Progenitor cell of endocrine pancreas (in vitro differentiated cells): Measurements from ENCODE around the gene SCYL1. TPM values are rescaled to one million over a fixed set of nuclear protein-coding genes. Genes with fewer than 3 reads are reported as not detected.

ENCODE experiments used
- DNase-seq: peaks from one replicate; pipeline ENCODE4 v3.0.0; 2021; ENCODE audit warnings: low spot score; ENCODE audit not compliant: unreplicated experiment
- H3K27ac Mint-ChIP-seq: 2 replicates; pipeline ENCODE4 v1.8.0; 2021; ENCODE audit warnings: mild to moderate bottlenecking, moderate library complexity, mixed read lengths
- H3K27me3 Mint-ChIP-seq: 2 replicates; pipeline ENCODE4 v1.8.0; 2021; ENCODE audit warnings: mixed read lengths
- H3K36me3 Mint-ChIP-seq: 2 replicates; pipeline ENCODE4 v1.8.0; 2022; ENCODE audit warnings: mixed read lengths; ENCODE audit not compliant: insufficient read depth
- H3K4me1 Mint-ChIP-seq: 2 replicates; pipeline ENCODE4 v1.8.0; 2021; ENCODE audit warnings: low read depth, mixed read lengths
- H3K4me3 Mint-ChIP-seq: 2 replicates; pipeline ENCODE4 v1.8.0; 2021; ENCODE audit warnings: low read depth, mild to moderate bottlenecking, moderate library complexity, mixed read lengths
- H3K9me3 Mint-ChIP-seq: 2 replicates; pipeline ENCODE4 v1.8.0; 2021; ENCODE audit warnings: low read depth, mixed read lengths
- CTCF ChIP-seq: fragments of 200-600 bp; sonication (generic); IDR thresholded peaks from one replicate; pipeline ENCODE4 v1.5.0; 2021; ENCODE audit warnings: antibody characterized with exemption, mild to moderate bottlenecking; ENCODE audit not compliant: unreplicated experiment
- total RNA-seq: library from RNA; stranded (reverse); gene quantifications from 2 replicates; pipeline ENCODE4 v1.2.1, GENCODE V29; 2021

The SCYL1 gene
- total RNA-seq, 1 donor from 2014 or later, result 61.4 TPM

DNA sequence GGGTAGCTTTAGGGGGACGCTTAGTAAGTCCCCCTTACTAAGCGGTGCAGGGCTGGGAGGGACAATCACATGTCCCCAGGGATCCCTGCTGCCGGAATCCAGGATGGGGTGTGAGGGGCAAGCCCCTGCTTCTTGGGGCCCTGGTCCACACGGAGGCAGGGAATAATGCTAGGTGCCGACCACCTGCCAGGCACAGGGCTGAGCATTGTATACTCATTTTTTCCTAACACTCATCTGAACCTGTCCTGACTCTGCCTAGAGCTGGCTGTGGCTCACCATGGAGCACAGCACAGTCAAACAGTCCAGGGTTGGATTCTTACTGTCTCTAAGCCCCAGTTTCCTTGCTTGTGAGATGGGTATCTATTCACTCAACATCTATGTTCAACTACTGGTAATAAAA, 34.7 kb downstream of the SCYL1 start:
- Mint-ChIP-seq H3K4me1 (peaks cover 12% of the 10 kb centered on the region), H3K36me3 (no peaks in the 10 kb centered on the region), H3K27me3 (peaks cover 37% of the 10 kb centered on the region), H3K4me3 (peak overlapping the region; percentile 41), H3K9me3 (no peaks in the 10 kb centered on the region), H3K27ac (peak overlapping the region; percentile 78)
- DNase-seq, result no peak
- no peak for TF ChIP-seq CTCF

GRCh38 chr11:65559951-65560537, 35.2 kb downstream of the SCYL1 start:
- TF ChIP-seq CTCF, result no peak
- no peaks in the 10 kb centered on the region for H3K9me3 Mint-ChIP-seq
- H3K36me3 Mint-ChIP-seq, result no peaks in the 10 kb centered on the region
- peaks cover 32% of the 10 kb centered on the region for H3K27me3 Mint-ChIP-seq
- no peak for DNase-seq
- peaks cover 12% of the 10 kb centered on the region for H3K4me1 Mint-ChIP-seq
- no peak overlapping the region for H3K27ac Mint-ChIP-seq
- no peak overlapping the region for H3K4me3 Mint-ChIP-seq

- no peak for DNase-seq
- H3K36me3 Mint-ChIP-seq, result no peaks in the 10 kb centered on the region
- no peak overlapping the region for H3K4me3 Mint-ChIP-seq
- no peaks in the 10 kb centered on the region for H3K9me3 Mint-ChIP-seq
- no peak for TF ChIP-seq CTCF
- H3K27ac Mint-ChIP-seq, result no peak overlapping the region
- peaks cover 27% of the 10 kb centered on the region for H3K27me3 Mint-ChIP-seq
- H3K4me1 Mint-ChIP-seq, result peaks cover 12% of the 10 kb centered on the region
Measured at GRCh38 chr11:65560555-65561418, 35.9 kb downstream of the SCYL1 start.

DNA sequence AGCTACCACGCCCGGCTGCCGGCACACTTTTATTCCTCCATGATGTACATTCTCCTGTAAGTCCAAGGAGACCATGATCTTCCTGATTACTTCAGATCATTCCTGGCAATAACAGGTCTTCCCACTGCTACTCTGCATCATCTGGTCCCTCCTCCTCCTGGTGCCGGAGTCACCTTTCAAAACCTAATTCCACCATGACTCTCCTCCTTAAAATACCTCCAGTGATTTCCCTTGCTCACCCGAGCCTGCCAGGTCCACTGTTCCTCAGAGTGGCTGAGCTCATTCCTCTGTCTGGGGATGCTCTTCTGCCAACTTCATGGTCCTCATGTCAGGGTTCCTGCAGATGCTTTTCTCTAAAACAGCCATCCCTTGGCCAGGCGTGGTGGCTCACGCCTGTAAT, 37.1 kb downstream of the SCYL1 start:
- Mint-ChIP-seq H3K4me1 (peaks cover 11% of the 10 kb centered on the region), H3K36me3 (no peaks in the 10 kb centered on the region), H3K27me3 (peaks cover 19% of the 10 kb centered on the region), H3K27ac (no peak overlapping the region), H3K9me3 (no peaks in the 10 kb centered on the region), H3K4me3 (no peak overlapping the region)
- no peak for DNase-seq
- no peak for TF ChIP-seq CTCF

DNA sequence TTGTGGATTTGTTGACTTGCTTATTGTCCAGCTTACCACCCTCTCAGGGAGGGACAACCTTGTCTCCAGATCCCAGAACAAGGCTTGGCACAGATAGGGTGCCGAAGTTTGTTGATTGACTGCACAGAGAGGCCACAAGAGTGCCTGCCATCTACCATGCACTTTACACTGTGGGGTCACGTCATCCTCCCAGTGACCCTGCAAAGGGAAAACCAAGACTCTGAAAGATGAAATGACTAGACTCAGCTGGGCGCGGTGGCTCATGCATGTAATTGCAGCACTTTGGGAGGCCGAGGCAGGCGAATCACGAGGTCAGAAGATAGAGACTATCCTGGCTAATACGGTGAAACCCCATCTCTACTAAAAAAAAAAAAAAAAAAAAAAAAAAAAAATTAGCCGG, 37.9 kb downstream of the SCYL1 start:
- no peak for DNase-seq
- peaks cover 6% of the 10 kb centered on the region for H3K4me1 Mint-ChIP-seq
- H3K9me3 Mint-ChIP-seq, result no peaks in the 10 kb centered on the region
- H3K36me3 Mint-ChIP-seq, result no peaks in the 10 kb centered on the region
- no peak overlapping the region for H3K27ac Mint-ChIP-seq
- no peak for TF ChIP-seq CTCF
- H3K4me3 Mint-ChIP-seq, result no peak overlapping the region
- H3K27me3 Mint-ChIP-seq, result peaks cover 19% of the 10 kb centered on the region
